Measurements from ENCODE around the gene CACNA2D3. TPM values are rescaled to one million over a fixed set of nuclear protein-coding genes. Genes with fewer than 3 reads are reported as not detected.

Gene CACNA2D3
- total and polyA plus RNA-seq, 4 donors, result 0.06 to 0.37 (median 0.08) TPM; not detected in 1

DNA sequence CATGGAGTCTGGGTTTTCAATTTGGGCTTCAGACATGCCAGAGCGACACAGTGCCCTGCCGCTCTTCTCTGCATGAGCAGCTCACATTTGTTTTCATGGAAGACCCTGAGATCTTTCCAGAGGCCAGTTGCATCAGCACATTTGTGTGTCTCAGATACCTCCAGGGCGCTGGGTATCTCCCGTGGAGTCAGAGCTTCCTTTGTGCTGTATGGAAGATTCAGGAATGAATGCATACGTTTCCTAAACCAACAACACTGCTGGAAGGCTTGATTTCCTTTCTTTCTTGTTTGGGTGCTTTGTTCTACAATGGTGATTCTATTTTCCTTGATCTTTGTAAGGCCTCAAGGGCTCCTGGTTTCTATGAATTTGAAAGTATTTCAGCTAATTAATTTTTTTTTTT is 106.5 kb downstream of the CACNA2D3 start:
- WGBS, result 86% methylated on average over 5 of the region's 5 CpGs
- H3K27ac ChIP-seq (ENCODE audit: low read depth in 1 of 2, low read length in 2 of 2), result no peak overlapping the region
- DNase-seq (ENCODE audit: low spot score), result no peak
- no peak overlapping the region for H3K9ac ChIP-seq (ENCODE audit: low read depth in 1 of 2, low read length in 2 of 2)
- H3K36me3 ChIP-seq (ENCODE audit: control insufficient read depth in 4 of 4, insufficient read depth in 3 of 4, low read depth in 1 of 4, low read length in 3 of 4), result no peaks in the 10 kb centered on the region
- H3K4me1 ChIP-seq (ENCODE audit: control insufficient read depth in 4 of 4, insufficient read depth in 4 of 4, low read length in 3 of 4), result no peaks in the 10 kb centered on the region
- no peaks in the 10 kb centered on the region for H3K27me3 ChIP-seq (ENCODE audit: control insufficient read depth in 4 of 4, insufficient read depth in 4 of 4, low read length in 3 of 4)
- TF ChIP-seq RAD21 (IDR thresholded peaks at IDR 0.05) (no peak), NR2F2 (IDR thresholded peaks at IDR 0.05) (no peak), YY1 (IDR thresholded peaks at IDR 0.05) (no peak), SP1 (IDR thresholded peaks at IDR 0.05) (no peak), CTCF (IDR thresholded peaks at IDR 0.05; ENCODE audit: low read depth, low read length, missing input control) (no peak), GABPA (IDR thresholded peaks at IDR 0.05 in 1 of 2, conservative IDR thresholded peaks at IDR 0.05 in 1 of 2) (no peak), FOXA1 (IDR thresholded peaks at IDR 0.05) (no peak), RXRA (IDR thresholded peaks at IDR 0.05) (no peak), JUND (IDR thresholded peaks at IDR 0.05) (no peak), TAF1 (conservative IDR thresholded peaks at IDR 0.05) (no peak), MAX (IDR thresholded peaks at IDR 0.05) (no peak)
- TF ChIP-seq, protein P1, sequence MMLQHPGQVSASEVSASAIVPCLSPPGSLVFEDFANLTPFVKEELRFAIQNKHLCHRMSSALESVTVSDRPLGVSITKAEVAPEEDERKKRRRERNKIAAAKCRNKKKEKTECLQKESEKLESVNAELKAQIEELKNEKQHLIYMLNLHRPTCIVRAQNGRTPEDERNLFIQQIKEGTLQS (IDR thresholded peaks at IDR 0.05), result no peak
- TF ChIP-seq, protein P2, sequence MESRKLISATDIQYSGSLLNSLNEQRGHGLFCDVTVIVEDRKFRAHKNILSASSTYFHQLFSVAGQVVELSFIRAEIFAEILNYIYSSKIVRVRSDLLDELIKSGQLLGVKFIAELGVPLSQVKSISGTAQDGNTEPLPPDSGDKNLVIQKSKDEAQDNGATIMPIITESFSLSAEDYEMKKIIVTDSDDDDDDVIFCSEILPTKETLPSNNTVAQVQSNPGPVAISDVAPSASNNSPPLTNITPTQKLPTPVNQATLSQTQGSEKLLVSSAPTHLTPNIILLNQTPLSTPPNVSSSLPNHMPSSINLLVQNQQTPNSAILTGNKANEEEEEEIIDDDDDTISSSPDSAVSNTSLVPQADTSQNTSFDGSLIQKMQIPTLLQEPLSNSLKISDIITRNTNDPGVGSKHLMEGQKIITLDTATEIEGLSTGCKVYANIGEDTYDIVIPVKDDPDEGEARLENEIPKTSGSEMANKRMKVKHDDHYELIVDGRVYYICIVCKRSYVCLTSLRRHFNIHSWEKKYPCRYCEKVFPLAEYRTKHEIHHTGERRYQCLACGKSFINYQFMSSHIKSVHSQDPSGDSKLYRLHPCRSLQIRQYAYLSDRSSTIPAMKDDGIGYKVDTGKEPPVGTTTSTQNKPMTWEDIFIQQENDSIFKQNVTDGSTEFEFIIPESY (IDR thresholded peaks at IDR 0.05), result no peak
- no peaks in the 10 kb centered on the region for H3K9me3 ChIP-seq (ENCODE audit: control insufficient read depth in 4 of 4, low read length in 3 of 4)
- no peak overlapping the region for H3K4me3 ChIP-seq (ENCODE audit: low read depth in 1 of 3, low read length in 3 of 3)

- H3K4me3 ChIP-seq (ENCODE audit: low read depth in 1 of 3, low read length in 3 of 3), result no peak overlapping the region
- no peaks in the 10 kb centered on the region for H3K27me3 ChIP-seq (ENCODE audit: control insufficient read depth in 4 of 4, insufficient read depth in 4 of 4, low read length in 3 of 4)
- 82% methylated on average over 4 of the region's 4 CpGs for WGBS
- H3K27ac ChIP-seq (ENCODE audit: low read depth in 1 of 2, low read length in 2 of 2), result no peak overlapping the region
- no peaks in the 10 kb centered on the region for H3K36me3 ChIP-seq (ENCODE audit: control insufficient read depth in 4 of 4, insufficient read depth in 3 of 4, low read depth in 1 of 4, low read length in 3 of 4)
- TF ChIP-seq TAF1 (conservative IDR thresholded peaks at IDR 0.05) (no peak), RAD21 (IDR thresholded peaks at IDR 0.05) (no peak), GABPA (IDR thresholded peaks at IDR 0.05 in 1 of 2, conservative IDR thresholded peaks at IDR 0.05 in 1 of 2) (no peak), RXRA (IDR thresholded peaks at IDR 0.05) (no peak), YY1 (IDR thresholded peaks at IDR 0.05) (no peak), REST (IDR thresholded peaks at IDR 0.05) (no peak), MAX (IDR thresholded peaks at IDR 0.05) (no peak), FOXA2 (IDR thresholded peaks at IDR 0.05) (no peak), FOXA1 (IDR thresholded peaks at IDR 0.05) (no peak), HNF4G (IDR thresholded peaks at IDR 0.05) (no peak), NR2F2 (IDR thresholded peaks at IDR 0.05) (no peak), HNF4A (conservative IDR thresholded peaks at IDR 0.05) (no peak), CTCF (IDR thresholded peaks at IDR 0.05; ENCODE audit: low read depth, low read length, missing input control) (no peak), EGR1 (IDR thresholded peaks at IDR 0.05; ENCODE audit: low read depth in 2 of 2) (no peak)
- TF ChIP-seq, protein P1 (IDR thresholded peaks at IDR 0.05), result no peak
- TF ChIP-seq, protein P2 (IDR thresholded peaks at IDR 0.05), result no peak
- no peak overlapping the region for H3K9ac ChIP-seq (ENCODE audit: low read depth in 1 of 2, low read length in 2 of 2)
- H3K9me3 ChIP-seq (ENCODE audit: control insufficient read depth in 4 of 4, low read length in 3 of 4), result no peaks in the 10 kb centered on the region
- H3K4me1 ChIP-seq (ENCODE audit: control insufficient read depth in 4 of 4, insufficient read depth in 4 of 4, low read length in 3 of 4), result no peaks in the 10 kb centered on the region
- no peak for DNase-seq (ENCODE audit: low spot score)
Measured at GRCh38 chr3:54232618-54233017, 110.3 kb downstream of the CACNA2D3 start.
